H9 (cell line): ENCODE data around the gene SPSB3. TPM values are rescaled to one million over a fixed set of nuclear protein-coding genes. Genes with fewer than 3 reads are reported as not detected.

Experiments used
- DNase-seq: peaks from one replicate; pipeline ENCODE4 v3.0.0-alpha.2; 2017
- H2AFZ ChIP-seq: one replicate; pipeline ENCODE4 v1.6.1; 2013; ENCODE audit warnings: mild to moderate bottlenecking, low read length, control low read depth, moderate library complexity
- H2AK5ac ChIP-seq: 2 replicates; pipeline ENCODE4 v1.6.1; 2013; ENCODE audit warnings: low read length, control low read depth, mixed read lengths; ENCODE audit not compliant: insufficient read length
- H2BK120ac ChIP-seq: one replicate; pipeline ENCODE4 v1.6.1; 2013; ENCODE audit warnings: low read depth, mild to moderate bottlenecking, low read length, control low read depth, inconsistent platforms; ENCODE audit not compliant: poor library complexity, severe bottlenecking
- H2BK12ac ChIP-seq: 2 replicates; pipeline ENCODE4 v1.6.1; 2013; ENCODE audit warnings: low read length, control low read depth, mixed read lengths, low read depth; ENCODE audit not compliant: insufficient read length
- H2BK15ac ChIP-seq: 2 replicates; pipeline ENCODE4 v1.6.1; 2013; ENCODE audit warnings: low read depth, low read length, control low read depth
- H2BK20ac ChIP-seq: one replicate; pipeline ENCODE4 v1.6.1; 2013; ENCODE audit warnings: low read depth, mild to moderate bottlenecking, low read length, control low read depth, inconsistent platforms; ENCODE audit not compliant: poor library complexity, severe bottlenecking
- H2BK5ac ChIP-seq: 2 replicates; pipeline ENCODE4 v1.6.1; 2013; ENCODE audit warnings: low read length, control low read depth, mixed read lengths; ENCODE audit not compliant: insufficient read length
- H3K14ac ChIP-seq: 2 replicates; pipeline ENCODE4 v1.6.1; 2013; ENCODE audit warnings: low read length, control low read depth; ENCODE audit not compliant: insufficient read depth
- H3K18ac ChIP-seq: 2 replicates; pipeline ENCODE4 v1.6.1; 2013; ENCODE audit warnings: low read depth, mild to moderate bottlenecking, mixed read lengths, low read length, control low read depth; ENCODE audit not compliant: insufficient read length
- H3K23ac ChIP-seq: 2 replicates; pipeline ENCODE4 v1.6.1; 2013; ENCODE audit warnings: low read length, control low read depth, mixed read lengths, low read depth; ENCODE audit not compliant: insufficient read length
- H3K23me2 ChIP-seq: 2 replicates; pipeline ENCODE4 v1.6.1; 2013; ENCODE audit warnings: low read depth, mild to moderate bottlenecking, mixed read lengths, low read length, control low read depth; ENCODE audit not compliant: insufficient read length, poor library complexity, severe bottlenecking
- H3K27ac ChIP-seq: 2 replicates; pipeline ENCODE4 v1.5.1; 2013; ENCODE audit warnings: low read length, control low read depth, mixed read lengths, low read depth; ENCODE audit not compliant: insufficient read length
- H3K27me3 ChIP-seq: 2 replicates; pipeline ENCODE4 v1.6.1; 2013; ENCODE audit warnings: low read length, control low read depth, inconsistent platforms; ENCODE audit not compliant: insufficient read depth
- H3K4ac ChIP-seq: 2 replicates; pipeline ENCODE4 v1.6.1; 2013; ENCODE audit warnings: low read depth, mild to moderate bottlenecking, control low read depth, inconsistent platforms, low read length, moderate library complexity
- H3K4me1 ChIP-seq: 2 replicates; pipeline ENCODE4 v1.6.1; 2013; ENCODE audit warnings: low read length, control low read depth, inconsistent platforms; ENCODE audit not compliant: insufficient read depth
- H3K4me2 ChIP-seq: 2 replicates; pipeline ENCODE4 v1.6.1; 2013; ENCODE audit warnings: low read length, control low read depth, mixed read lengths; ENCODE audit not compliant: insufficient read length, insufficient read depth
- H3K56ac ChIP-seq: 2 replicates; pipeline ENCODE4 v1.6.1; 2013; ENCODE audit warnings: low read depth, mild to moderate bottlenecking, mixed read lengths, low read length, control low read depth; ENCODE audit not compliant: insufficient read length
- H3K79me1 ChIP-seq: 2 replicates; pipeline ENCODE4 v1.6.1; 2013; ENCODE audit warnings: low read depth, mild to moderate bottlenecking, moderate library complexity, low read length, control low read depth, inconsistent platforms; ENCODE audit not compliant: insufficient read depth, poor library complexity, severe bottlenecking
- H3K79me2 ChIP-seq: 2 replicates; pipeline ENCODE4 v1.6.1; 2013; ENCODE audit warnings: low read length, control low read depth, inconsistent platforms; ENCODE audit not compliant: insufficient read depth
- H3K9ac ChIP-seq: 2 replicates; pipeline ENCODE4 v1.6.1; 2013; ENCODE audit warnings: low read length, control low read depth, mixed read lengths; ENCODE audit not compliant: insufficient read length; ENCODE audit errors: extremely low read depth
- H3K9me3 ChIP-seq: one replicate; pipeline ENCODE4 v1.6.1; 2013; ENCODE audit warnings: low read depth, low read length, inconsistent platforms; ENCODE audit not compliant: control insufficient read depth
- H3T11ph ChIP-seq: one replicate; pipeline ENCODE4 v1.6.1; 2013; ENCODE audit warnings: mild to moderate bottlenecking, low read length, control low read depth, inconsistent platforms
- H4K20me1 ChIP-seq: one replicate; pipeline ENCODE4 v1.6.1; 2013; ENCODE audit not compliant: control insufficient read depth, insufficient read length, insufficient read depth
- H4K5ac ChIP-seq: 2 replicates; pipeline ENCODE4 v1.6.1; 2013; ENCODE audit warnings: low read depth, mild to moderate bottlenecking, mixed read lengths, low read length, control low read depth; ENCODE audit not compliant: insufficient read length
- H4K8ac ChIP-seq: replicated peaks from 2 replicates; pipeline ENCODE4 v1.6.1; 2013; ENCODE audit warnings: low read length, control low read depth, mixed read lengths, low read depth; ENCODE audit not compliant: insufficient read length
- H4K91ac ChIP-seq: 2 replicates; pipeline ENCODE4 v1.6.1; 2013; ENCODE audit warnings: low read depth, mild to moderate bottlenecking, moderate library complexity, mixed read lengths, low read length, control low read depth; ENCODE audit not compliant: insufficient read length
- H3K27ac Mint-ChIP-seq, 3 experiments: 2 replicates in 2 of 3; 3 replicates in 1 of 3; pipeline ENCODE4 v1.8.0; 2020 to 2021; ENCODE audit warnings: mixed read lengths in 3 of 3, mild to moderate bottlenecking in 1 of 3, moderate library complexity in 1 of 3
- H3K27me3 Mint-ChIP-seq: 2 replicates; pipeline ENCODE4 v1.8.0; 2021; ENCODE audit warnings: low read depth, mild to moderate bottlenecking, moderate library complexity, mixed read lengths
- H3K36me3 Mint-ChIP-seq, 3 experiments: 2 replicates in 2 of 3; 3 replicates in 1 of 3; pipeline ENCODE4 v1.8.0; 2020 to 2021; ENCODE audit warnings: low read depth in 3 of 3, mixed read lengths in 3 of 3; ENCODE audit not compliant: insufficient read depth in 1 of 3
- H3K4me1 Mint-ChIP-seq, 2 experiments: 2 replicates each; pipeline ENCODE4 v1.8.0; 2020; ENCODE audit warnings: mixed read lengths in 2 of 2
- H3K4me3 Mint-ChIP-seq, 2 experiments: 2 replicates in 1 of 2; 3 replicates in 1 of 2; pipeline ENCODE4 v1.8.0; 2020 to 2021; ENCODE audit warnings: mild to moderate bottlenecking in 2 of 2, mixed read lengths in 2 of 2, moderate library complexity in 1 of 2
- H3K9me3 Mint-ChIP-seq, 2 experiments: 2 replicates in 1 of 2; 3 replicates in 1 of 2; pipeline ENCODE4 v1.8.0; 2020; ENCODE audit warnings: mild to moderate bottlenecking in 2 of 2, mixed read lengths in 2 of 2, moderate library complexity in 1 of 2
- CTCF ChIP-seq: fragments of 200-600 bp; sonication (generic); conservative IDR thresholded peaks from 3 replicates; pipeline ENCODE4 v1.8.0; 2021; ENCODE audit warnings: antibody characterized with exemption, mild to moderate bottlenecking
- WGBS: extraction: QIAGEN DNeasy Blood & Tissue Kit; methylation state at CpG from one replicate; pipeline ENCODE4 v1.1.7; 2013; ENCODE audit warnings: missing lambda C conversion rate, low lambda C conversion rate, mixed read lengths; ENCODE audit not compliant: insufficient read length; ENCODE audit errors: extremely low coverage; 5-methylcytosine and 5-hydroxymethylcytosine counted together
- total RNA-seq: library from RNA; stranded (reverse); gene quantifications from 2 replicates; pipeline ENCODE4 v1.2.1, GENCODE V29; 2021

SPSB3 gene
- total RNA-seq, 1 experiment from 2014 or later = 19.9 TPM

- H3K9me3 ChIP-seq = no peaks in the 10 kb centered on the region
- H3K18ac ChIP-seq = no peak overlapping the region
- H2BK15ac ChIP-seq = no peak overlapping the region
- H2BK120ac ChIP-seq = no peak overlapping the region
- H2BK5ac ChIP-seq = no peak overlapping the region
- H4K8ac ChIP-seq = no peak overlapping the region
- no peak overlapping the region for H2AFZ ChIP-seq
- Mint-ChIP-seq H3K27ac (no peak overlapping the region), H3K4me3 (no peak overlapping the region), H3K27me3 (peaks cover 4% of the 10 kb centered on the region), H3K36me3 (peaks cover 0 to 4% (median 4%) of the 10 kb centered on the region in 3 experiments; a peak in 5 of 7 replicates), H3K9me3 (no peaks in the 10 kb centered on the region; a peak in 1 of 5 replicates), H3K4me1 (peaks cover 5 to 9% of the 10 kb centered on the region in 2 experiments)
- H3K27me3 ChIP-seq = no peaks in the 10 kb centered on the region
- no peak overlapping the region for H3K4ac ChIP-seq
- no peak overlapping the region for H3K27ac ChIP-seq
- no peaks in the 10 kb centered on the region; the same call in 1 of the 2 replicates for H3K4me1 ChIP-seq
- H3K23ac ChIP-seq = no peak overlapping the region
- no peak overlapping the region for H4K5ac ChIP-seq
- H2BK20ac ChIP-seq = no peak overlapping the region
- H3K9ac ChIP-seq = no peak overlapping the region
- H4K91ac ChIP-seq = no peak overlapping the region
- no peak overlapping the region for H2BK12ac ChIP-seq
- DNase-seq = no peak
- no peak for TF ChIP-seq CTCF
- no peaks in the 10 kb centered on the region for H4K20me1 ChIP-seq
- H2AK5ac ChIP-seq = no peak overlapping the region
- H3K23me2 ChIP-seq = peaks cover 9% of the 10 kb centered on the region
- H3T11ph ChIP-seq = no peak overlapping the region
- WGBS = no CpG with 5 or more reads among the region's 16 CpGs
- H3K79me1 ChIP-seq = peaks cover 4% of the 10 kb centered on the region
- no peak overlapping the region for H3K14ac ChIP-seq
- H3K79me2 ChIP-seq = peaks cover 2% of the 10 kb centered on the region; the same call in 1 of the 2 replicates
- no peak overlapping the region for H3K56ac ChIP-seq
- H3K4me2 ChIP-seq = no peak overlapping the region
Observed at GRCh38 chr16:1822801-1823200, 40.4 kb upstream of the SPSB3 start.
